Vagina (tissue), 2 donors: ENCODE data around the gene RBM18. TPM values are rescaled to one million over a fixed set of nuclear protein-coding genes. Genes with fewer than 3 reads are reported as not detected.

Experiments used
- DNase-seq, 2 donors: peaks; one replicate each; pipeline ENCODE4 v3.0.0-alpha.2; 2017; ENCODE audit errors: extremely low spot score in 2 of 2
- H3K27ac ChIP-seq: fragments of 200-600 bp; sonication (generic); one replicate; pipeline ENCODE4 v1.5.1; 2019
- H3K27me3 ChIP-seq: fragments of 200-600 bp; sonication (generic); one replicate; pipeline ENCODE4 v1.5.1; 2019
- H3K36me3 ChIP-seq, 2 donors: fragments of 200-600 bp; sonication (generic); one replicate each; pipeline ENCODE4 v1.5.1; 2017 to 2019
- H3K4me1 ChIP-seq: fragments of 200-600 bp; sonication (generic); one replicate; pipeline ENCODE4 v1.5.1; 2019
- H3K4me3 ChIP-seq, 2 donors: fragments of 200-600 bp; sonication (generic); 1 replicate in 1 of 2; 2 replicates in 1 of 2; pipeline ENCODE4 v1.5.1; 2016 to 2019
- H3K9me3 ChIP-seq: fragments of 200-600 bp; sonication (generic); one replicate; pipeline ENCODE4 v1.5.1; 2019
- POLR2A ChIP-seq, 2 donors: fragments of 450-650 bp; IDR thresholded peaks; one replicate each; pipeline ENCODE4 v1.6.1; 2017; ENCODE audit warnings: antibody characterized with exemption in 2 of 2, mild to moderate bottlenecking in 2 of 2, moderate library complexity in 2 of 2
- POLR2AphosphoS5 ChIP-seq, 2 donors: sonication (generic); formaldehyde crosslinking; IDR thresholded peaks; one replicate each; pipeline ENCODE4 v1.9.0; 2017; ENCODE audit warnings: antibody characterized with exemption in 2 of 2, mild to moderate bottlenecking in 2 of 2, low read depth in 1 of 2; ENCODE audit not compliant: insufficient read depth in 1 of 2
- intact Hi-C: fragments of 100-400 bp; cut with DNase I; formaldehyde crosslinking; loops from one replicate; pipeline ENCODE4 v1.15.1; 2023
- total RNA-seq: library from RNA; depleted of rRNA; stranded (reverse); fragments of >200 nt; gene quantifications from one replicate; pipeline ENCODE4 v1.2.3, GENCODE V29; 2016
- TF ChIP-seq, protein P1 (sequence below), 3 experiments: fragments of 450-650 bp in 2 of 3; fragments of 200-600 bp in 1 of 3; sonication (generic) in 1 of 3; IDR thresholded peaks; one replicate each; pipeline ENCODE4 v1.5.1; 2017 to 2019; ENCODE audit warnings: antibody characterized with exemption in 3 of 3, mild to moderate bottlenecking in 2 of 3, moderate library complexity in 2 of 3

RBM18 gene
- total RNA-seq, 1 donor from 2014 or later = 11.3 TPM

DNA sequence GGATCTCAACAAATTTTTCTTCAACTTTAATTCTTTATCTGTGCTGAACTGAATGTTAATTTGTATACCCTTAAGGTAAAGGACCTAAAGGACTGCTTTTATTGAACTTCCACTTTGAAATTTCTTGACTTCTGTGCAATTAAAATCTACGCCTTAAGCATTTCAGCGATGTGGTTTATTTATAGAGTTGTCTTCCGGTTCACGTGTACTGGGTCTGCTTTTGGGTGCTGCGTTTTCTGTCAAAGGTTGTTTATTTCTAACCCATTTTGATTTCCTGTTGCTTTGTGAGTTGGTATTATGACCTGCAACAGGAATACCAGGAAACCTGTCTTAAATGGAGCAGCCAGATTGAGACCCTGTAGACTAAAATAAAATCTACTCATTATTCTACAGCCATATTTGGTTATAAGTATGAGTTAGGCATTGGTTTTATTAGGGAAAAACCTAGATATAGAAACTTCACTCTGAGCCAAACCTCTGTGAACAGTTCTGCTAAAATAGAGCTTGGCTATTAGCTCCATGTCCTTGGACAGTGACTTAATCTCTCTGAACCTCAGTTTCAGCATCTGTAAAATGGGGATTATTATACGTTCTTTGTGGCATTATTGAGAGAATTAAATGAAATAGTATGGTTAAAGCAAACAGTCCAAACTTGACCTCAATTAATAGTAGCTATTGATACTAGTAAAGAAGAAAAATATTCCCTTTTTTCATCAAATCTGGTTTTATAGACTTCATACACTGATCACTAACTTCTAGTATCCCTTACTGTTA lies 3.6 kb upstream of the RBM18 start:
- H3K27ac ChIP-seq = no peak overlapping the region
- TF ChIP-seq POLR2A (IDR thresholded peaks at IDR 0.05) (no peak), POLR2AphosphoS5 (IDR thresholded peaks at IDR 0.05; ENCODE audit: insufficient read depth in 1 of 2, low read depth in 1 of 2) (no peak)
- TF ChIP-seq, protein P1, sequence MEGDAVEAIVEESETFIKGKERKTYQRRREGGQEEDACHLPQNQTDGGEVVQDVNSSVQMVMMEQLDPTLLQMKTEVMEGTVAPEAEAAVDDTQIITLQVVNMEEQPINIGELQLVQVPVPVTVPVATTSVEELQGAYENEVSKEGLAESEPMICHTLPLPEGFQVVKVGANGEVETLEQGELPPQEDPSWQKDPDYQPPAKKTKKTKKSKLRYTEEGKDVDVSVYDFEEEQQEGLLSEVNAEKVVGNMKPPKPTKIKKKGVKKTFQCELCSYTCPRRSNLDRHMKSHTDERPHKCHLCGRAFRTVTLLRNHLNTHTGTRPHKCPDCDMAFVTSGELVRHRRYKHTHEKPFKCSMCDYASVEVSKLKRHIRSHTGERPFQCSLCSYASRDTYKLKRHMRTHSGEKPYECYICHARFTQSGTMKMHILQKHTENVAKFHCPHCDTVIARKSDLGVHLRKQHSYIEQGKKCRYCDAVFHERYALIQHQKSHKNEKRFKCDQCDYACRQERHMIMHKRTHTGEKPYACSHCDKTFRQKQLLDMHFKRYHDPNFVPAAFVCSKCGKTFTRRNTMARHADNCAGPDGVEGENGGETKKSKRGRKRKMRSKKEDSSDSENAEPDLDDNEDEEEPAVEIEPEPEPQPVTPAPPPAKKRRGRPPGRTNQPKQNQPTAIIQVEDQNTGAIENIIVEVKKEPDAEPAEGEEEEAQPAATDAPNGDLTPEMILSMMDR (IDR thresholded peaks at IDR 0.05) = no peak
- peaks cover 18% of the 10 kb centered on the region for H3K4me1 ChIP-seq
- DNase-seq = no peak
- H3K27me3 ChIP-seq = no peaks in the 10 kb centered on the region
- intact Hi-C loops = no loop called here
- H3K4me3 ChIP-seq = no peak overlapping the region
- no peaks in the 10 kb centered on the region for H3K9me3 ChIP-seq
- peaks cover 0 to 3% of the 10 kb centered on the region in 2 donors for H3K36me3 ChIP-seq

GRCh38 chr9:122265149-122265915 lies 692 bp upstream of the RBM18 start:
- Histone ChIP-seq H3K36me3 (peaks cover 0 to 9% of the 10 kb centered on the region in 2 donors), H3K27ac (peak overlapping the region; percentile 84), H3K4me1 (peaks cover 39% of the 10 kb centered on the region), H3K9me3 (no peaks in the 10 kb centered on the region), H3K4me3 (peak overlapping the region; percentile 73 to 89), H3K27me3 (no peaks in the 10 kb centered on the region)
- intact Hi-C loops = no loop called here
- DNase-seq = no peak
- TF ChIP-seq POLR2A (IDR thresholded peaks at IDR 0.05) = no peak
- peak in 1 of 2 donors; percentile 8 for TF ChIP-seq POLR2AphosphoS5 (IDR thresholded peaks at IDR 0.05; ENCODE audit: insufficient read depth in 1 of 2, low read depth in 1 of 2)
- TF ChIP-seq, protein P1 (IDR thresholded peaks at IDR 0.05) = no peak

- intact Hi-C loops = no loop called here
- Histone ChIP-seq H3K9me3 (no peaks in the 10 kb centered on the region), H3K4me3 (peak overlapping the region; percentile 73 to 89), H3K36me3 (peaks cover 0 to 15% of the 10 kb centered on the region in 2 donors), H3K4me1 (peaks cover 39% of the 10 kb centered on the region), H3K27ac (peak overlapping the region; percentile 84), H3K27me3 (no peaks in the 10 kb centered on the region)
- TF ChIP-seq, protein P1 (IDR thresholded peaks at IDR 0.05) = no peak
- TF ChIP-seq POLR2AphosphoS5 (IDR thresholded peaks at IDR 0.05; ENCODE audit: insufficient read depth in 1 of 2, low read depth in 1 of 2) (no peak), POLR2A (IDR thresholded peaks at IDR 0.05) (no peak)
- DNase-seq = no peak
Measured at GRCh38 chr9:122263699-122264349, 816 bp downstream of the RBM18 start.

DNA sequence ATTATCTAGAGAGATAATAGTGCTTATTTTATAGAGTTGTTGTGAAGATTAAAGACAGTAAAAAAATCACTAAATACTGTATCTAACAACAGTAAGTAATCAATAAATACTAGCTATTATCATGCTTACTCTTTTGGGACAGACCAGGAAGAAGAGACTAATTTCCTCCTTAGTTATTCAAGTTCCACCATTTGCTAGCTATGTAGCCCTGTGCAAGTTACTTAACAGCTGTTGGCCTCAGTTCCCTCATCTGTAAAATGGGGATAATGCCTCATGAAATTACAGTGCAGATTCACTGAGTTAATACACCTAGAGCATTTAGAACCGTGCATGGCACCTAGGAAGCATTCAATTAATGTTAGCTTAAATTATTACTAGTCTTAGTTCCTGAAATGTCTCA lies 2.6 kb downstream of the RBM18 start:
- TF ChIP-seq POLR2A (IDR thresholded peaks at IDR 0.05) (no peak), POLR2AphosphoS5 (IDR thresholded peaks at IDR 0.05; ENCODE audit: insufficient read depth in 1 of 2, low read depth in 1 of 2) (no peak)
- TF ChIP-seq, protein P1 (IDR thresholded peaks at IDR 0.05) = no peak
- H3K27me3 ChIP-seq = no peaks in the 10 kb centered on the region
- no peak overlapping the region for H3K4me3 ChIP-seq
- H3K9me3 ChIP-seq = no peaks in the 10 kb centered on the region
- no peak for DNase-seq
- H3K4me1 ChIP-seq = peaks cover 39% of the 10 kb centered on the region
- H3K36me3 ChIP-seq = peaks cover 0 to 15% of the 10 kb centered on the region in 2 donors
- no peak overlapping the region for H3K27ac ChIP-seq
- intact Hi-C loops = no loop called here
